Fibroblast of pulmonary artery (primary cell): ENCODE results near the gene GABARAPL2.

Experiments used
- DNase-seq: peaks from one replicate; pipeline ENCODE4 v3.0.0-alpha.2; 2010; ENCODE audit warnings: low read depth
- H3K4me3 ChIP-seq: replicated peaks from 2 replicates; pipeline ENCODE4 v1.5.1; 2011; ENCODE audit warnings: low read depth, mild to moderate bottlenecking, control low read depth, low read length, moderate library complexity
- TF ChIP-seq, protein P1 (sequence below): IDR thresholded peaks from 2 replicates; pipeline ENCODE4 v1.5.1; 2011; ENCODE audit warnings: mild to moderate bottlenecking, control low read depth, low read length, inconsistent platforms; ENCODE audit errors: missing control alignments

The GABARAPL2 gene, protein sequence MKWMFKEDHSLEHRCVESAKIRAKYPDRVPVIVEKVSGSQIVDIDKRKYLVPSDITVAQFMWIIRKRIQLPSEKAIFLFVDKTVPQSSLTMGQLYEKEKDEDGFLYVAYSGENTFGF

DNA sequence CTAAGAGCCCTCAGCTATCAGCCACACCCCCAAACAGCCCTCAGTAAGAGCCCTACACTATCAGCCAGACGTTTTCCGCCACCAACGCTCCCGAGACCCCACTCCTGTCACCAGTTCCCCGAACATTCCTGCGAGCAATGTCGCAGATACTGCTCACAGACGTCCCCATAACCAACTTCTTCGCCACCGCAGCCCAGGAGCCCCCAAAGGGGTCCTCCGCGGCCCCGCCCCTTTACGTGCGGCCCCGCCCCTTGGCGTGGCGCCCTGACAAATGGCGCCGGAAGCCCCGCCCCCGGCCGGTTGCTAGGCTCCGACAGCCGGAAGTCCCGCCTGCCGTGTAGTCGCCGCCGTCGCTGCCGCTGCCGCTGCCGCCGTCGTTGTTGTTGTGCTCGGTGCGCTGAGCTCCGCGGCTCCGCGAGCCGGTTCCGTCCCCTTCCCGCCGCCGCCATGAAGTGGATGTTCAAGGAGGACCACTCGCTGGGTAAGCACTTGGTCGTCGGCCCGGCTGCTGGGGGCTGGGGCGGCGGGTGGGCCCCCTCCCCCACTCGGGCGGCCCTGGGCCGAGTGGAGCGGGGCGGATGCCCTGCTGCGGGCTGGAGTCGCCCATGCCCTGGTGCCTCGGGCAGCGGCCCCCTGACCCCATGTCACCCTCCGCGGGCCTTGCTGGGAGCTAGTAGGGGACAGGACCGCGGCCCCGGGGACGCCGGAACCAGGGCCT, at the start of gene GABARAPL2:
TSS of gene GABARAPL2 (plus strand) at position 340 of the 718 bp plus-strand sequence. CDS start at position 448, 108 bp downstream.
- peak within 1 kb of the TSS; percentile 92 for H3K4me3 ChIP-seq
- TF ChIP-seq, protein P1, sequence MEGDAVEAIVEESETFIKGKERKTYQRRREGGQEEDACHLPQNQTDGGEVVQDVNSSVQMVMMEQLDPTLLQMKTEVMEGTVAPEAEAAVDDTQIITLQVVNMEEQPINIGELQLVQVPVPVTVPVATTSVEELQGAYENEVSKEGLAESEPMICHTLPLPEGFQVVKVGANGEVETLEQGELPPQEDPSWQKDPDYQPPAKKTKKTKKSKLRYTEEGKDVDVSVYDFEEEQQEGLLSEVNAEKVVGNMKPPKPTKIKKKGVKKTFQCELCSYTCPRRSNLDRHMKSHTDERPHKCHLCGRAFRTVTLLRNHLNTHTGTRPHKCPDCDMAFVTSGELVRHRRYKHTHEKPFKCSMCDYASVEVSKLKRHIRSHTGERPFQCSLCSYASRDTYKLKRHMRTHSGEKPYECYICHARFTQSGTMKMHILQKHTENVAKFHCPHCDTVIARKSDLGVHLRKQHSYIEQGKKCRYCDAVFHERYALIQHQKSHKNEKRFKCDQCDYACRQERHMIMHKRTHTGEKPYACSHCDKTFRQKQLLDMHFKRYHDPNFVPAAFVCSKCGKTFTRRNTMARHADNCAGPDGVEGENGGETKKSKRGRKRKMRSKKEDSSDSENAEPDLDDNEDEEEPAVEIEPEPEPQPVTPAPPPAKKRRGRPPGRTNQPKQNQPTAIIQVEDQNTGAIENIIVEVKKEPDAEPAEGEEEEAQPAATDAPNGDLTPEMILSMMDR: no peak
- peak; percentile 72 for DNase-seq

DNA sequence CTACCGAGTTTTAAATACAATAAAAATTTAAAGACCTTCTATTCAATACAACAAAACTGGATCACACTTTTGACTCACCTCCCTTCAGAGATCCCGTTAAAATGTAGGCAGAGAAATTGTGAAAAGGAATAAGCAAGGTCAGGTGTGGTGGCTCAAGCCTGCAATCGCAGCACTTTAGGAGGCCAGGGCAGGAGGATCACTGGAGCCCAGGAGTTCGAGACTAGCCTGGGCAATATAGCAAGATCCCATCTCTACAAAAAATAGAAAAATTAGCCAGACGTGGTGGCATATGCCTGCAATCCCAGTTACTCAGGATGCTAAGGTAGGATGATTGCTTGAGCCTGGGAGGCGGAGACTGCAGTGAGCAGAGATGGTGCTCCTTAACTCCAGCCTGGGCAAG, 47.0 kb upstream of the GABARAPL2 start:
- TF ChIP-seq, protein P1: no peak
- DNase-seq: no peak
- no peak overlapping the region for H3K4me3 ChIP-seq

DNA sequence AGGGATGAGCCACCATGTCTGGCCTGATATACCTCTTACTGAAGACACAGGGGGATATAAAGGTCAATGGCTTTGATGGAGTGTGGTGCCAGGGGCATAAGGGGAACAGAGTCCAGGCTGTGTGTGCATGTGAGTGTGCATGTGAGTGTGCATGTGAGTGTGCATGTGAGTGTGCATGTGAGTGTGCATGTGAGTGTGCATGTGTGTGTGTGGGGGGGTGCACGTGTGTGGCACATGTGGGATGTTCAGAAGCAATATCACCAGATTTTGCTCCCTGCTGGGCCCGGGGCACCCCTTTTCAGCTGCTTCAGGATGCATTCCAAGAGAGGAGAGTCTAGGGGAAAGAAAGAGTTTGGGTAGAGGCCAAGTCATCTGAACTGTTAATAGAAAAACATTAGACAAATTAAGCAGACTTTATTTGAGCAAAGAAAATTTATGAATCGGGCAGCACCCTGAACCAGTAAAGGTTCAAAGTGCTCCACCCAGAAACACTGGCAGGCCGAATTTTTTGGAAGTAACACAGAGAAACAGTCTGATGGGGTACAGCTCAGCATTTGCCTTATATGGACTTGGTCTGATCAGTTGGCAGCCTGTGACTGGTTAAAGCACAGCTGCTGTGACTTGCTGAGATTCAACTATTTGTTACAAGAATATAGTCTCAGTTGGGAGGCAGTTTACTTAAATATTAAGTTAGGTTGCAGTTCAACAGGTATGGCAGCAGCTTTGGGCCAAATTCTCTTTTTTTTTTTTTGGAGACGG, 40.0 kb upstream of the GABARAPL2 start:
- H3K4me3 ChIP-seq: no peak overlapping the region
- TF ChIP-seq, protein P1: no peak
- no peak for DNase-seq

DNA sequence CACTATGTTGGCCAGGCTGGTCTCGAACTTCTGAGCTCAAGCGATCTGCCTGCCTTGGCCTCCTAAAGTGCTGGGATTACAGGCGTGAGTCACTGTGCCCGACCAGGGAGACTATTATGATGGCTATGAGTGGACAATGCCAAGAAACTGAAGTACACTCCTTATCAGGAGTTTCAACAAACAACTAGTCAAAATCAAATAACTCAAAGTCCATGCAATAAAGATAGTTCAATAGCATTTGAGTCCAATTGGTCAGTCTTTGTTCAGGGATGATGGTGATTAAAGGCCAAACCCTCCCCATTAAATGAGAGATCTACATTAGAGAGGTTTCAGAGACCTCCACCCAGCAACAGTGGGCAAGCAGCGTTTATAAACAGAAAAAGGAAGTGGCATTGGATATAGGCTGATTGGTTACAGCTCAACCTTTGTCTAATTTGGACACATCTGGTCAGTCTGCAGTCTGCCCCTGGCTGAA, 38.3 kb upstream of the GABARAPL2 start:
- DNase-seq: no peak
- no peak overlapping the region for H3K4me3 ChIP-seq
- TF ChIP-seq, protein P1: no peak

DNA sequence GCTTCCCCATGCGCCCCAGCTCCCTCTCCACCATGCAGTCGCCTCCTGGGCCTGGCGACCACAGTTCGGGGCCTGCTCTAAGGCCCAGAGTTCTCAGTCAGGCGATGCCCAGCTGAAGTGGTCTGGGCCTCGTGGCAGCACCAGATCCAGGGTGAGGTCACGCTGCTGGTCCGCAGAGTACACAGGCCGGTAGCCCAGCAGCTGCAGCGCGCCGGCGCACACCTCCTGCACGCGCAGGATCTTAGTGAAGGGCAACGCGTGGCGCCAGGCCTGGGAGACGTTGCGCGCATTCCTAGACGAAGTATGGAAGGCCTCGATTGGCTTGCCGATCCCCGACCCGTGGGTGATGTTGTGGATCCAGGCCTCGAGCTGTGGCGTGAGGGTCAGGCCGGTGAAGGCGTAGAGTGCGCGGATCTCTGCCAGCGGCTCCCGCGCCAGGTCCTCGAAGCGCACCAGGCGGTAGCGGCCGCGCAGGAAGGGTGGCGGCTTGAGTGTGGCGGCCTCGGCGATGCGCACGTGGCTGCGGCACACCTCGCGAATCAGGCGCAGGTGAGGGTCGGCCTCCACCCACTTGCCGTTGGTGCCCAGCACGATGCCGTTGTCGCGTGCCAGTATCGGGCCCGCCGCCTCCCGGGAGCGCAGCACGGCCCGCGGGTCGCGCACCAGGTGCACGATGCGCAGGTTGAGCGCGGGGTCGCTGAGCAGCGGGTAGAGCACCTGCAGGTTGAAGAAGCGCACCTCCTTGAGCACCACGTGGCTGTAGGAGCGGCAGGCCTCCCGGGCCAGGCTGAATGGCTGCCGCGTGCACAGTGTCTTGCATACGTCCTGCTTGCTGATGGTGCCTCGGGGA, 36.9 kb upstream of the GABARAPL2 start:
- H3K4me3 ChIP-seq: no peak overlapping the region
- TF ChIP-seq, protein P1: no peak
- no peak for DNase-seq

DNA sequence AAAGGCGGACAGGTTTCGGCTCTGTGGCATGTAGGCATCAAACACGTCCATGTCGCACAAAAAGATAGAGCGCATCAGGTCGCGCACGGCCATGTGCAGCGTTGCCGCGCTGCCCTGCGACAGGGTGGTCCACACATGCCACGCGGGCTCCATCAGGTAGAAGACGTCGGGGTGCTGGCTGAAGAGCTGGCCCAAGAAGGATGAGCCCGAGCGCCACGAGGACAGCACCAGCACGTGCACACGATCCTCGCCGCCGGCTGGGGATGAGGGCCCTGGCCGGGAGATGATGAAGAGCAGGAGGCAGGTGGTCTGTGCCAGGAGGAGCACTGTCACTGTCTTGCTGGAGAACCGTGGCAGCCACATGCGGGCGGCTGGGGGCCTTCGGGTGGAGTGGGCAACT, 36.2 kb upstream of the GABARAPL2 start:
- no peak for DNase-seq
- no peak overlapping the region for H3K4me3 ChIP-seq
- TF ChIP-seq, protein P1: no peak
